ENCODE results near the gene DLG2.
"Not testable (repeated sequence)": the region's sequence is repeated elsewhere in the genome, so short reads cannot be mapped to it uniquely, and the experiment has no call there.

The DLG2 gene

GRCh38 chr11:85187992-85188391 is 439.2 kb downstream of the DLG2 start:
- no peak for DNase-seq

- DNase-seq: no peak
Observed at GRCh38 chr11:85184721-85185120, 442.4 kb downstream of the DLG2 start.

GRCh38 chr11:85182441-85183387 is 444.4 kb downstream of the DLG2 start:
- DNase-seq: no peak

GRCh38 chr11:85180528-85180927 is 446.6 kb downstream of the DLG2 start:
- no peak for DNase-seq

- no peak for DNase-seq
Observed at GRCh38 chr11:85171648-85172257, 455.4 kb downstream of the DLG2 start.

- no peak for DNase-seq
Observed at GRCh38 chr11:85170184-85170583, 457.0 kb downstream of the DLG2 start.

GRCh38 chr11:85167471-85167870 is 459.7 kb downstream of the DLG2 start:
- no peak for DNase-seq

GRCh38 chr11:85167038-85167437 is 460.1 kb downstream of the DLG2 start:
- no peak for DNase-seq

- no peak for DNase-seq
Observed at GRCh38 chr11:85165819-85166218, 461.3 kb downstream of the DLG2 start.

GRCh38 chr11:85164743-85165142 is 462.4 kb downstream of the DLG2 start:
- no peak for DNase-seq

- DNase-seq: no peak
Observed at GRCh38 chr11:85154294-85154693, 472.9 kb downstream of the DLG2 start.

GRCh38 chr11:85137597-85137996 is 489.5 kb downstream of the DLG2 start:
- no peak for DNase-seq

- DNase-seq: no peak
Observed at GRCh38 chr11:85133636-85134035, 493.5 kb downstream of the DLG2 start.

- DNase-seq: no peak
Observed at GRCh38 chr11:85132851-85133585, 494.1 kb downstream of the DLG2 start.

GRCh38 chr11:85127349-85127748 is 499.8 kb downstream of the DLG2 start:
- no peak for DNase-seq

GRCh38 chr11:85123752-85124231 is 503.4 kb downstream of the DLG2 start:
- DNase-seq: no peak

GRCh38 chr11:85118151-85118550 is 509.0 kb downstream of the DLG2 start:
- DNase-seq: no peak

GRCh38 chr11:85115798-85116197 is 511.3 kb downstream of the DLG2 start:
- DNase-seq: no peak

- no peak for DNase-seq
Observed at GRCh38 chr11:85114786-85115185, 512.4 kb downstream of the DLG2 start.

GRCh38 chr11:85110246-85110645 is 516.9 kb downstream of the DLG2 start:
- not testable (repeated sequence) for DNase-seq

- no peak for DNase-seq
Observed at GRCh38 chr11:85109141-85109540, 518.0 kb downstream of the DLG2 start.

- no peak for DNase-seq
Observed at GRCh38 chr11:85105868-85106267, 521.3 kb downstream of the DLG2 start.

GRCh38 chr11:85099522-85099921 is 527.6 kb downstream of the DLG2 start:
- no peak for DNase-seq

Data from activated gamma-delta T cell treated with Interleukin-2 at 50 U/mL for 16 hours (primary cell).